Effector memory CD8-positive, alpha-beta T cell (primary cell): ENCODE results near the gene SUB1.

ENCODE experiments used
- ATAC-seq: fragments of 150-1000 bp; cut with Tn5 transposase; replicated peaks from 2 replicates; pipeline ENCODE4 v1.10.0; 2021; ENCODE audit warnings: mild to moderate bottlenecking, moderate library complexity
- DNase-seq, 3 experiments: peaks; one replicate each; pipeline ENCODE4 v3.0.0; 2021
- H3K27ac Mint-ChIP-seq, 2 donors: one replicate each; pipeline ENCODE4 v1.8.0; 2022; ENCODE audit warnings: mild to moderate bottlenecking in 2 of 2, mixed read lengths in 2 of 2, moderate library complexity in 2 of 2
- H3K27me3 Mint-ChIP-seq, 2 donors: one replicate each; pipeline ENCODE4 v1.8.0; 2022; ENCODE audit warnings: mixed read lengths in 2 of 2
- H3K36me3 Mint-ChIP-seq: one replicate; pipeline ENCODE4 v1.8.0; 2022; ENCODE audit warnings: mild to moderate bottlenecking, moderate library complexity, mixed read lengths; ENCODE audit not compliant: insufficient read depth
- H3K4me1 Mint-ChIP-seq, 2 donors: one replicate each; pipeline ENCODE4 v1.8.0; 2022; ENCODE audit warnings: low read depth in 2 of 2, mixed read lengths in 2 of 2
- H3K4me3 Mint-ChIP-seq, 2 donors: one replicate each; pipeline ENCODE4 v1.8.0; 2022; ENCODE audit warnings: mild to moderate bottlenecking in 2 of 2, mixed read lengths in 2 of 2, moderate library complexity in 2 of 2
- H3K9me3 Mint-ChIP-seq, 2 donors: one replicate each; pipeline ENCODE4 v1.8.0; 2022; ENCODE audit warnings: mixed read lengths in 2 of 2

Gene SUB1

DNA sequence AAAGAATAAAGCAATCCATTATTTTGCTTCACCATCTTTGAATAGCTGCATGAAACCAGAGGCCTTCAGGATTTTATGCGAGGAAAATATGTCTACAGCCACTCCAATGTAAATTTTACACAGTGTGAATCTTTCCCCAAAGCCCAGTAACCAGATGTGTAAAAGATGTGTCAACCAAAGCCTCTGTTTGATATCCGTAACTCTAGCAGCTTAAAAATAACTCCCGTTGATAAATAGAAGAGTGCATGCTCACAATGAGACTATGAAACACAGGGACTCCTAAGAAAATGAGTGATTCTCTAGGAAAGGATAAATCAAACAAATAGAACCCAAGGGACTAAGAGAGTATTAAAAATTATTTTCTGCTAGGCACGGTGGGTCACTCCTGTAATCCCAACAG is 65.7 kb downstream of the SUB1 start:
- Mint-ChIP-seq H3K9me3 (peaks cover 0 to 14% of the 10 kb centered on the region in 2 donors), H3K4me3 (no peak overlapping the region), H3K4me1 (peaks cover 0 to 2% of the 10 kb centered on the region in 2 donors), H3K27me3 (peaks cover 0 to 28% of the 10 kb centered on the region in 2 donors), H3K27ac (no peak overlapping the region), H3K36me3 (no peaks in the 10 kb centered on the region)
- DNase-seq (no peak), ATAC-seq (no peak)

DNA sequence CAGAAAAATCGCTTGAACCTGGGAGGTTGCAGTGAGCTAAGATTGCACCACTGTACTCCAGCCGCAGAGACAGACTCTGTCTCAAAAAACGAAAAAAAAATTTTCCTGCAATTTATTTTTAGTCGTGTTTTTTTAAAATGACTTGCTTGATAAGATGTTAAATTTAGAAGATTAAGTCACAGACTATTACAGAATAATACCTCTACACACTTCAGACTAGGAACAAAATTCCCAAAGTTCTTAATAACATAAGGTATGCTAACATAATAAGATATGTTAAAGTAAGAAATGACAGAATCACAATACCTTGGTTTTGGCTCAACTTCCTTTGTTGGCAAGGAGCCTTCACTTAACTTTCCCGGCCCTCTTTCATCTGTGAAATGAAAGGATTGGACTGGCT is 66.3 kb downstream of the SUB1 start:
- H3K36me3 Mint-ChIP-seq: no peaks in the 10 kb centered on the region
- no peak overlapping the region for H3K27ac Mint-ChIP-seq
- no peak overlapping the region for H3K4me3 Mint-ChIP-seq
- peaks cover 0 to 2% of the 10 kb centered on the region in 2 donors for H3K4me1 Mint-ChIP-seq
- peaks cover 0 to 19% of the 10 kb centered on the region in 2 donors for H3K9me3 Mint-ChIP-seq
- DNase-seq (no peak), ATAC-seq (no peak)
- peaks cover 0 to 28% of the 10 kb centered on the region in 2 donors for H3K27me3 Mint-ChIP-seq
